HL-60 (cell line): ENCODE results near the gene AGPAT2.

Experiments
- DNase-seq, 2 experiments: peaks; one replicate each; pipeline ENCODE4 v3.0.0-alpha.2; 2010 to 2020; ENCODE audit warnings: low read depth in 1 of 2, low spot score in 1 of 2
- H3K27ac ChIP-seq: fragments of 250-450 bp; sonication (Bioruptor Pico); replicated peaks from 2 replicates; pipeline ENCODE4 v1.5.1; 2020; ENCODE audit warnings: mild to moderate bottlenecking, moderate library complexity
- H3K27me3 ChIP-seq: fragments of 250-450 bp; sonication (Bioruptor Pico); 2 replicates; pipeline ENCODE4 v1.5.1; 2021; ENCODE audit warnings: mild to moderate bottlenecking, moderate library complexity; ENCODE audit not compliant: insufficient read depth, poor library complexity, severe bottlenecking
- H3K4me3 ChIP-seq: replicated peaks from 2 replicates; pipeline ENCODE4 v1.5.1; 2011; ENCODE audit warnings: mild to moderate bottlenecking, control low read depth, low read length; ENCODE audit not compliant: insufficient read depth
- CTCF ChIP-seq: IDR thresholded peaks from one replicate; pipeline ENCODE4 v1.5.1; 2011; ENCODE audit warnings: low read length, control low read depth, inconsistent platforms; ENCODE audit not compliant: insufficient read depth
- GABPA ChIP-seq: IDR thresholded peaks from 2 replicates; pipeline ENCODE4 v1.6.1; 2012; ENCODE audit warnings: low read depth
- POLR2AphosphoS5 ChIP-seq: IDR thresholded peaks from 2 replicates; pipeline ENCODE4 v1.6.1; 2012; ENCODE audit warnings: low read depth
- REST ChIP-seq: IDR thresholded peaks from 2 replicates; pipeline ENCODE4 v1.6.1; 2012; ENCODE audit warnings: low read depth; ENCODE audit not compliant: insufficient replicate concordance
- SPI1 ChIP-seq: IDR thresholded peaks from 2 replicates; pipeline ENCODE4 v1.6.1; 2012; ENCODE audit warnings: low read depth, mild to moderate bottlenecking, borderline replicate concordance

Gene AGPAT2

DNA sequence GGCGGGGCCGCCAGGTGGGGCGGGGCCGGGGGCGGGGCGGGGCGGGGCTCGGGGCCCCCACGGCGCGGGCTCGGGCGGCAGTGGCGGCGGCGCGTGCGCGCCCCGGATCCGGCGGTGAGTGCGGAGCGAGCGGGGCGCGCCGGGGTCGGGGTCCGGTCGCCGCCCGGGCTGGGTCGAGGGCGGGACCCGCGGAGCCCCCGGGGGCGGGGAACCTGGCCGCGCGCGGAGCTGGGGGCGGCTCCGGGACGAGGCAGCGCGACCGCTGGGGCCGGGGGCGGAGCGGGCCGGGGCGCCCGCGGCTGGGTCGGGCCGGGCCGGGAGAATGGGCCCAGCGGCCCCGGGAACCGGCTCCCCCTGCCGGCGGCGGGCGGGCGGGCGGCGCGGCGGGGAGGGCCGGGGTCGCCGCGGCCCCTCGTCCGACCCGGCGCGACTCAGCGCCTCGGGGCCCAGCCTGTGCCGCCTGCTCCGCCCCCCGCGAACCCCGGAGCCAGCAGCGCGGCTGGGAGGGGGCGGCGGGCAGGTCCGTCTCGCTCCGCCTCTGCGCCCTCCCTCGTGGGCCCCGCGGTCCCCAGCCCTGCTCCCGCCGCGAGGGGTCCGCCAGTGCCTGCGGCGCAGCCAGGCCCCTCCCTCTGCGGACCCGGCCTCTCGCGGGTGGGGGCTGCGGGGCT is 21.4 kb downstream of the AGPAT2 start:
- H3K27ac ChIP-seq, result no peak overlapping the region
- no peak for DNase-seq
- peaks cover 34% of the 10 kb centered on the region for H3K27me3 ChIP-seq
- TF ChIP-seq REST (no peak), SPI1 (no peak), POLR2AphosphoS5 (no peak), GABPA (no peak), CTCF (no peak)
- peak overlapping the region; percentile 16 for H3K4me3 ChIP-seq

- Histone ChIP-seq H3K27ac (no peak overlapping the region), H3K27me3 (peaks cover 31% of the 10 kb centered on the region), H3K4me3 (peak overlapping the region; percentile 31)
- TF ChIP-seq GABPA, result no peak
- no peak for DNase-seq
Measured at GRCh38 chr9:136665111-136665703, 22.1 kb downstream of the AGPAT2 start.

DNA sequence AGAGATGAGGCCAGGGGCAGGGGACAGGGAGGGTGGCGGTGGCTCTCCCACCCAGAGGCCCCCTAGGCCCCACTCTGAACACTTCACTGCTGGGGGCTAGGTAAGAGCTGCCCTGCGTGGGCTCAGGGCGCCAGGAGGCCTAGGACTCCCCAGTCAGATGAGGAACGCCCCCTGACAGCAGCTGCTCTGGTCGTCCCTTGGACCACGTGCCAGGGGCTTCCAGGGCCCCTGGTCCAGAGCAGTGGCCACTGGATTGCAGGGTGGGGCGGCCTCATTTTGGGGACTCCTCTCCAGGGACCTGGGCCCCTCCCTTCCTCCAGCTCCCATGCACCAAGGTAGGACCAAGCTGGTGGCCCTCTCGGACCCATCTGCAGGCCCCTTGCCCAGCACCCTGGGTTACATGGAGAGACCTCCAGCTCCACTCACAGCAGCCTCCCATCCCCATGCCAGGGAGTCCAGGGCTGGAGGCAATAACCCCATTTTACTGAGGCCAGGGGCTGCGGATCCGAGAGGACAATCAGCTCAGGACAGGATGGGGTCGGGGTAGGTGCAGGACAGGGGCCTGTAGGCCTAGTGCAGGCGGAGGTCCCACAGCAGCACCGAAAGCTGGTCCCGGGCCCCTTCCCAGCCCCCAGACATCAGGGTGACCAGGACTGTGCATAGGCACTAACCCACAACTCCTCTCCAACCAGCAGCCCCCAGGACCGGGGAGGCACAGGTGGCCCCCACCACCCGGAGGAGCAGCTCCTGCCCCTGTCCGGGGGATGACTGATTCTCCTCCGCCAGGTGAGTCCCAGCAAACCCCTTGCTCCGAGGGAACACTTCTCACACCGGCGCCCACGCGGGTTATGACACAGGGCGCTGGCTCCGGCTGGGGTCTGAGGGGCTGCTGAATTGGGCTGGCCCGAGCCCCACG is 23.0 kb downstream of the AGPAT2 start:
- DNase-seq, result no peak
- no peak for TF ChIP-seq SPI1
- no peak for TF ChIP-seq POLR2AphosphoS5
- TF ChIP-seq GABPA, result no peak
- no peak for TF ChIP-seq CTCF
- TF ChIP-seq REST, result no peak
- H3K4me3 ChIP-seq, result no peak overlapping the region
- peaks cover 27% of the 10 kb centered on the region for H3K27me3 ChIP-seq
- H3K27ac ChIP-seq, result no peak overlapping the region
